Left ventricle myocardium inferior (tissue), 1 donor: Measurements from ENCODE around the gene AKT1S1. TPM values are rescaled to one million over a fixed set of nuclear protein-coding genes. Genes with fewer than 3 reads are reported as not detected.

Experiments
- DNase-seq: peaks from one replicate; pipeline ENCODE4 v3.0.0-alpha.2; 2020
- H3K27ac ChIP-seq: fragments of 200-600 bp; replicated peaks from 2 replicates; pipeline ENCODE4 v1.8.0; 2021
- H3K27me3 ChIP-seq: fragments of 200-600 bp; 2 replicates; pipeline ENCODE4 v1.8.0; 2021; ENCODE audit warnings: low read depth
- H3K36me3 ChIP-seq: fragments of 200-600 bp; 2 replicates; pipeline ENCODE4 v1.8.0; 2021
- H3K4me1 ChIP-seq: fragments of 200-600 bp; 2 replicates; pipeline ENCODE4 v1.8.0; 2021
- H3K4me3 ChIP-seq: fragments of 200-600 bp; 2 replicates; pipeline ENCODE4 v1.8.0; 2021; ENCODE audit warnings: mild to moderate bottlenecking, moderate library complexity
- H3K9me3 ChIP-seq: fragments of 200-600 bp; replicated peaks from 2 replicates; pipeline ENCODE4 v1.8.0; 2021
- intact Hi-C: fragments of 100-400 bp; cut with micrococcal nuclease; formaldehyde crosslinking; loops from one replicate; pipeline ENCODE4 v1.11.0; 2022
- total RNA-seq: library from RNA; stranded (reverse); fragmentation: NEBNext Ultra II Directional; extraction: Animal tissue kit (Norgen Biotek cat#: 25700); gene quantifications from one replicate; pipeline ENCODE4 v1.2.1, GENCODE V29; 2021
- TF ChIP-seq, protein P1 (sequence below): fragments of 200-600 bp; IDR thresholded peaks from 2 replicates; pipeline ENCODE4 v1.8.0; 2021; ENCODE audit warnings: antibody characterized with exemption, mild to moderate bottlenecking, borderline replicate concordance
- donor health status: DM: no; HTN: yes; CAD: no; lungs with severe emphysema.

AKT1S1 gene
- total RNA-seq, 1 donor from 2014 or later, result 36.0 TPM

DNA sequence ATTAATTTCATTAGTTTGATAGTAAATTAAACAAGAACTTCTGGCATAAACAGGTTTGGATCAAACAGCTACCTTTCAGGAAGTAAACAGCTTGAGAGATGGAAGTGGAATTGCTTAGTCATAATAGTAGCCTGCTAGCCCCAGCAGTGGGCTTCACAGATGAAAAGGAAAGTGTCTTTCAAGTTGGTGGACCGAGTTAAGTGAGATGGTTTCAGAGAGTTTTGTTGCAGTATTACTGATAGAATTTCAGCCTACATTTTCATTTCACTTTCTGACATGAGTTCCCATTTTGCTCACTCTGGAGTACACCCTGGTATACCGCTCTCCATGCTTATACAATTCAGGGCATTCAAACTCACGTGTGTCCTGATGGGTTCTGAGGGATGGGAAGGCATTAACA lies 28.2 kb downstream of the AKT1S1 start:
- Histone ChIP-seq H3K27me3 (no peaks in the 10 kb centered on the region), H3K36me3 (no peaks in the 10 kb centered on the region), H3K4me1 (peaks cover 36% of the 10 kb centered on the region), H3K9me3 (peaks cover 5% of the 10 kb centered on the region), H3K4me3 (no peak overlapping the region), H3K27ac (no peak overlapping the region)
- TF ChIP-seq, protein P1, sequence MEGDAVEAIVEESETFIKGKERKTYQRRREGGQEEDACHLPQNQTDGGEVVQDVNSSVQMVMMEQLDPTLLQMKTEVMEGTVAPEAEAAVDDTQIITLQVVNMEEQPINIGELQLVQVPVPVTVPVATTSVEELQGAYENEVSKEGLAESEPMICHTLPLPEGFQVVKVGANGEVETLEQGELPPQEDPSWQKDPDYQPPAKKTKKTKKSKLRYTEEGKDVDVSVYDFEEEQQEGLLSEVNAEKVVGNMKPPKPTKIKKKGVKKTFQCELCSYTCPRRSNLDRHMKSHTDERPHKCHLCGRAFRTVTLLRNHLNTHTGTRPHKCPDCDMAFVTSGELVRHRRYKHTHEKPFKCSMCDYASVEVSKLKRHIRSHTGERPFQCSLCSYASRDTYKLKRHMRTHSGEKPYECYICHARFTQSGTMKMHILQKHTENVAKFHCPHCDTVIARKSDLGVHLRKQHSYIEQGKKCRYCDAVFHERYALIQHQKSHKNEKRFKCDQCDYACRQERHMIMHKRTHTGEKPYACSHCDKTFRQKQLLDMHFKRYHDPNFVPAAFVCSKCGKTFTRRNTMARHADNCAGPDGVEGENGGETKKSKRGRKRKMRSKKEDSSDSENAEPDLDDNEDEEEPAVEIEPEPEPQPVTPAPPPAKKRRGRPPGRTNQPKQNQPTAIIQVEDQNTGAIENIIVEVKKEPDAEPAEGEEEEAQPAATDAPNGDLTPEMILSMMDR, result no peak
- intact Hi-C loops, result no loop called here
- no peak for DNase-seq

DNA sequence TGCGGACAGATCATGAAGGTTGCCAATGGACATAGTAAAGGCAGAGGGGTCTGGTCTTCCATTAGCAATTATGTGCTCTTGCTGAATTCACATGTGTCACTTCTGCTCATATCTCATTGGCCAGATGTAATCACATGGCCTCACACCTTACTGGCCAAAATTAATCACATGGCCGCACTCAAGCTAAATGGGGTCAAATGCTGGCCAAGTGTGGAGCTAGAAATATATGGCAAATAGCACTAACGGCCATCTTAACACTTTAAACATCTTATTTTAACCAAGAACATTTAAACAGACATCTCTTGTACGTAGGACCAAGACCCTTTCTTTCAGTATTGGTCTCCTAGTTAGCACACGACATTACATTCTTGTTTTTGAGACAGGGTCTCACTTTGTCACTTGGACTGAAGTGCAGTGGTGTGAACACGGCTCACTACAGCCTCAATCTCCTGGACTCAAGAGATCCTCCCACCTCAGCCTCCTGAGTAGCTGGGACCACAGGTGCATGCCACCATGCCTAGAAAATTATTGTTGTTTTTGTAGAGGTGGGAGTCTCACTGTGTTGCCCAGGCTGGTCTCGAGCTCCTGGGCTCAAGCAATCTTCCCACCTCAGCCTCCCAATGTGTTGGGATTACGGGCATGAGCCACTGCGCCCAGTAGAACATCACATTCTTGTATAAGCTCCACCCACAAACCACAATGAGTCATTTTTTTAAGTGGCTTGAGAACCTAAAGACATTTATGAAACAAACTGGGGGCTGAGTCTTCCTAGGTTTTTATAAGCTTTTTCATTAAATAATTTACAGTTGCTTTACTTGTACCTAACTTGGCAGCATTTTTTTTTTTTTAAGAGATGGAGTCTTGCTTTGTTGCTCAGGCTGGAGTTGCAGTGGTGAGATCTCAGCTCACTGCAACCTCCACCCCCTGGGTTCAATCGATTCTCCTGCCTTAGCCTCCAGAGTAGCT lies 29.1 kb downstream of the AKT1S1 start:
- intact Hi-C loops, result no loop called here
- Histone ChIP-seq H3K27ac (no peak overlapping the region), H3K9me3 (peaks cover 5% of the 10 kb centered on the region), H3K4me3 (no peak overlapping the region), H3K4me1 (peaks cover 27% of the 10 kb centered on the region), H3K36me3 (no peaks in the 10 kb centered on the region), H3K27me3 (no peaks in the 10 kb centered on the region)
- no peak for DNase-seq
- TF ChIP-seq, protein P1, result no peak

DNA sequence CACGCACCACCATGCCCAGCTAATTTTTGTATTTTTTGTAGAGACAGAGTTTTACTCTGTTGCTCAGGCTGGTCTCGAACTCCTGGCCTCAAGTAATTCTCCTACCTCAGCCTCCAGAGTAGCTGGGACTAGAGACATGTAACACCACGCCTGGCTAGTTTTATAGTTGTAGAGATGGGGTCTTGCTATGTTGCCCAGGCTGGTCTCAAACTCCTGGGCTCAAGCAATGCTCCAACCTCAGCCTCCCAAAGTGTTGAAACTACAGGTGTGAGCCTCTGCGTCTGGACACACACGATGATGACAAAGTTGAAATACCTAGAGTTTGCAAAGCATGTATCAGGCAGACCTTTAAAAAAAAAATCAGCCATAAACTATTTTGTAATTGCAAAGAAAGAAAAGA lies 30.7 kb downstream of the AKT1S1 start:
- Histone ChIP-seq H3K4me3 (no peak overlapping the region), H3K27me3 (no peaks in the 10 kb centered on the region), H3K9me3 (peaks cover 5% of the 10 kb centered on the region), H3K27ac (no peak overlapping the region), H3K4me1 (peaks cover 13% of the 10 kb centered on the region), H3K36me3 (no peaks in the 10 kb centered on the region)
- TF ChIP-seq, protein P1, result no peak
- DNase-seq, result no peak
- intact Hi-C loops, result no loop called here

DNA sequence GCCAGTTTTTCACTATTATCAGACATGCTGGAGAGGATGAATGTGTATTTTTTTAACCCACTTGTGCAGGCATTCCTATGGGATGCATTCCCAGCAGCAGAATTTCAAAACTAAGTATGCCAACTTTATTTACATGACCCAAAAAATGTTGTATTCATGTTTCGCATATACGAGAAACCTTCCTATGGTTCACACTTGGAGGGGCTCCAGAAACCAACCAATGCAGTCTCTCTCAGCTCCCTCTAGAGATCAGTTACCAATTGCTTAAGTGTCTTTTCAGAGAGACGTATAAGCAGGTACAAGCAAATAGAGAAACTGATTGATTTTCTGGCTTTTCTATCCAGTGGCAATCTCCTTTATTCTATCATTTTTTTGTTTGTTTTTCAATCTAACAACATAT lies 31.7 kb downstream of the AKT1S1 start:
- Histone ChIP-seq H3K4me1 (peaks cover 9% of the 10 kb centered on the region), H3K27me3 (no peaks in the 10 kb centered on the region), H3K27ac (no peak overlapping the region), H3K4me3 (no peak overlapping the region), H3K36me3 (no peaks in the 10 kb centered on the region), H3K9me3 (peaks cover 5% of the 10 kb centered on the region)
- DNase-seq, result no peak
- TF ChIP-seq, protein P1, result no peak
- intact Hi-C loops, result no loop called here

DNA sequence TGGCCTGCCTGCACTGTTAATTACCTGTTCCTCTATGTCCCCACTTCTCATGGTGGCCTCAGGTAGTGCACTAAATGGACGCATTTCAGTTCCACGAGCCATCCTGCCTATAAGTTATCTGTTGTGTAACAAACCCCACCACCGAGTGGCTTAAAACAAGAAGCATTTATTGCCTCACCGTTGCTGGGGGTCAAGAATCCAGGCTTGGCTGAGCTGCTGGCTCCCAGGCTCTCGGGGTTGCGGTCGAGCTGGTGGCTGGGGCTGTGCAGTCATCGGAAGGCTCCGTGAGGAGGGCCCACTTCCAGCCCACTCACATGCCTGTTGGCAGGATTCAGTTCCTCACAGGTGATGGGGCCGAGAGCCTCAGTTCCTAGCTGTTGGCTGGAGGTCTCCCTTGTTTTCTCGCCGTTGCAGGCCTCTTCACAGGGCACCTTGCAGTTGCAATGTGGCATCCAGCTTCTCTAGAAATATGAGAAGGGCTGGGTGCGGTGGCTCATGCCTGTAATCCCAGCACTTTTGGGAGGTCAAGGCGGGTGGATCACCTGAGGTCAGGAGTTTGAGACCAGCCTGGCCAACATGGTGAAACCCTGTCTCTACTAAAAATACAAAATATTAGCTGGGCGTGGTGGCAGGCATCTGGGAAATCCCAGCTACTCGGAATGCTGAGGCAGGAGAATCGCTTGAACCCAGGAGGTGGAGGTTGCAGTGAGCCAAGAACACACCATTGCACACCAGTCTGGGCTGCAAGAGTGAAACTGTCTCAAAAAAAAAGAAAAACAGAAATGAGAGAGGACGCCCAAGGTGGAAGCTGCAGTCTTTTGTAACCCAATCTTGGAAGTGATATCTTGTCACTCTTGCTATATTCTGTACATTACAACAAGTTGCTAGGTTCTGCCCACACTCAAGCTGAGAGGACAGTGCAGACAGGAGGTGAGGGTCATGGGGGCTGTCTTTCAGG lies 32.7 kb downstream of the AKT1S1 start:
- TF ChIP-seq, protein P1, result no peak
- Histone ChIP-seq H3K4me3 (no peak overlapping the region), H3K4me1 (peaks cover 1% of the 10 kb centered on the region), H3K27me3 (no peaks in the 10 kb centered on the region), H3K36me3 (peaks cover 5% of the 10 kb centered on the region), H3K9me3 (peaks cover 5% of the 10 kb centered on the region), H3K27ac (no peak overlapping the region)
- DNase-seq, result no peak
- intact Hi-C loops, result no loop called here
